Natural killer cell (primary cell): ENCODE measurements around the gene UBE2F. TPM values are rescaled to one million over a fixed set of nuclear protein-coding genes. Genes with fewer than 3 reads are reported as not detected.
"Not testable (repeated sequence)": the region's sequence is repeated elsewhere in the genome, so short reads cannot be mapped to it uniquely, and the experiment has no call there.

ENCODE experiments used
- ATAC-seq, 3 donors: fragments of 150-1000 bp in 2 of 3; fragments of 200-7000 bp in 1 of 3; cut with Tn5 transposase; 1 replicate in 1 of 3; 2 replicates in 2 of 3; pipeline ENCODE4 v1.10.0; 2021; ENCODE audit warnings: mild to moderate bottlenecking in 2 of 3, moderate library complexity in 2 of 3
- DNase-seq, 2 donors: peaks; one replicate each; pipeline versions ENCODE4 v3.0.0 to v3.0.0-alpha.2; 2013 to 2021; ENCODE audit warnings: mixed read lengths in 1 of 2
- H3K27ac ChIP-seq: one replicate; pipeline ENCODE4 v1.5.1; 2013; ENCODE audit warnings: mild to moderate bottlenecking, low read length
- H3K27me3 ChIP-seq: one replicate; pipeline ENCODE4 v1.6.1; 2013; ENCODE audit warnings: low read length; ENCODE audit not compliant: control insufficient read depth, insufficient read depth
- H3K36me3 ChIP-seq: one replicate; pipeline ENCODE4 v1.6.1; 2013; ENCODE audit warnings: low read length; ENCODE audit not compliant: control insufficient read depth, insufficient read depth
- H3K4me1 ChIP-seq: one replicate; pipeline ENCODE4 v1.6.1; 2013; ENCODE audit warnings: low read length; ENCODE audit not compliant: control insufficient read depth, insufficient read depth
- H3K4me3 ChIP-seq: one replicate; pipeline ENCODE4 v1.5.1; 2013; ENCODE audit warnings: low read length
- H3K9me3 ChIP-seq: one replicate; pipeline ENCODE4 v1.6.1; 2013; ENCODE audit warnings: low read length; ENCODE audit not compliant: control insufficient read depth, insufficient read depth
- H3K27ac Mint-ChIP-seq, 2 donors: one replicate each; pipeline ENCODE4 v1.8.0; 2022; ENCODE audit warnings: mild to moderate bottlenecking in 2 of 2, mixed read lengths in 2 of 2, moderate library complexity in 1 of 2
- H3K27me3 Mint-ChIP-seq, 2 donors: one replicate each; pipeline ENCODE4 v1.8.0; 2022; ENCODE audit warnings: low read depth in 2 of 2, mixed read lengths in 2 of 2
- H3K36me3 Mint-ChIP-seq: one replicate; pipeline ENCODE4 v1.8.0; 2022; ENCODE audit warnings: mixed read lengths
- H3K4me1 Mint-ChIP-seq, 2 donors: one replicate each; pipeline ENCODE4 v1.8.0; 2022; ENCODE audit warnings: mixed read lengths in 2 of 2
- H3K4me3 Mint-ChIP-seq: one replicate; pipeline ENCODE4 v1.8.0; 2022; ENCODE audit warnings: mild to moderate bottlenecking, moderate library complexity, mixed read lengths
- H3K9me3 Mint-ChIP-seq, 2 donors: one replicate each; pipeline ENCODE4 v1.8.0; 2022; ENCODE audit warnings: mixed read lengths in 2 of 2
- WGBS: methylation state at CpG from one replicate; pipeline ENCODE4 v1.1.7; 2013; ENCODE audit warnings: missing lambda C conversion rate; ENCODE audit not compliant: insufficient coverage; 5-methylcytosine and 5-hydroxymethylcytosine counted together
- intact Hi-C: fragments of 100-400 bp; cut with micrococcal nuclease; formaldehyde crosslinking; loops from one replicate; pipeline ENCODE4 v1.14.2; 2022
- total RNA-seq, 4 donors: library from RNA; stranded (reverse); fragments of 120-200 nt in 1 of 4; gene quantifications; one replicate each; pipeline versions ENCODE4 v1.2.3 to v1.2.4, GENCODE V29; 2013 to 2022
- TF ChIP-seq, protein P1 (sequence below): fragments of 200-600 bp; IDR thresholded peaks from one replicate; pipeline ENCODE4 v1.8.0; 2022; ENCODE audit warnings: antibody characterized with exemption

The UBE2F gene
- total RNA-seq, 3 donors from 2014 or later (not counting 1 experiment from before 2014, with no cell fraction given), result 82.4 to 135 (median 96.1) TPM

GRCh38 chr2:237944302-237944701, 22.5 kb upstream of the UBE2F start:
- TF ChIP-seq, protein P1, sequence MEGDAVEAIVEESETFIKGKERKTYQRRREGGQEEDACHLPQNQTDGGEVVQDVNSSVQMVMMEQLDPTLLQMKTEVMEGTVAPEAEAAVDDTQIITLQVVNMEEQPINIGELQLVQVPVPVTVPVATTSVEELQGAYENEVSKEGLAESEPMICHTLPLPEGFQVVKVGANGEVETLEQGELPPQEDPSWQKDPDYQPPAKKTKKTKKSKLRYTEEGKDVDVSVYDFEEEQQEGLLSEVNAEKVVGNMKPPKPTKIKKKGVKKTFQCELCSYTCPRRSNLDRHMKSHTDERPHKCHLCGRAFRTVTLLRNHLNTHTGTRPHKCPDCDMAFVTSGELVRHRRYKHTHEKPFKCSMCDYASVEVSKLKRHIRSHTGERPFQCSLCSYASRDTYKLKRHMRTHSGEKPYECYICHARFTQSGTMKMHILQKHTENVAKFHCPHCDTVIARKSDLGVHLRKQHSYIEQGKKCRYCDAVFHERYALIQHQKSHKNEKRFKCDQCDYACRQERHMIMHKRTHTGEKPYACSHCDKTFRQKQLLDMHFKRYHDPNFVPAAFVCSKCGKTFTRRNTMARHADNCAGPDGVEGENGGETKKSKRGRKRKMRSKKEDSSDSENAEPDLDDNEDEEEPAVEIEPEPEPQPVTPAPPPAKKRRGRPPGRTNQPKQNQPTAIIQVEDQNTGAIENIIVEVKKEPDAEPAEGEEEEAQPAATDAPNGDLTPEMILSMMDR, result no peak
- no peaks in the 10 kb centered on the region for H3K36me3 ChIP-seq
- H3K4me1 ChIP-seq, result peaks cover 67% of the 10 kb centered on the region
- no peak for ATAC-seq
- Mint-ChIP-seq H3K27me3 (no peaks in the 10 kb centered on the region), H3K4me1 (peaks cover 81 to 83% of the 10 kb centered on the region in 2 donors), H3K36me3 (no peaks in the 10 kb centered on the region), H3K9me3 (peaks cover 2 to 10% of the 10 kb centered on the region in 2 donors), H3K4me3 (peak overlapping the region; percentile 25), H3K27ac (peak overlapping the region; percentile 92 to 93)
- no peak for DNase-seq
- intact Hi-C loops, result no loop called here
- H3K9me3 ChIP-seq, result peaks cover 15% of the 10 kb centered on the region
- 73% methylated on average over 4 of the region's 4 CpGs for WGBS
- H3K27ac ChIP-seq, result peak overlapping the region; percentile 12
- no peaks in the 10 kb centered on the region for H3K27me3 ChIP-seq
- H3K4me3 ChIP-seq, result no peak overlapping the region

DNA sequence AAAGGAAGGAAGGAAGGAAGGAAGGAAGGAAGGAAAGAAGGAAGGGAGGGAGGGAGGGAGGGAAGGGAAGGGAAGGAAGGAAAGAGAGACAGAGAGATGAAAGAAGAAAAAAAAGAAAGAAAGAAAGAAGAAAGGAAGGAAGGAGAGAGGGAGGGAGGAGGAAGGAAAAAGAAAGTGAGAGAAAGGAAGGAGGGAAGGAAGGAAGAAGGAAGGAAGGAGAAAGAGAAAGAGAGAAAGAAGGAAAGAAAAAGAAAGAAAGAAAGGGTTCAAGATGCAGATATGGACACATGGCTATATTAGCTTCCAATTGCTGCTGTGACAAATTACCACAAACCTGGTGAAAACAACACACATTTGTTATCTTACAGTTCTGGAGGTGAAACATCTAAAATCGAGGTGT, 20.4 kb upstream of the UBE2F start:
- 47% methylated on average over 1 of the region's 1 CpG for whole genome bisulfite sequencing
- Mint-ChIP-seq H3K9me3 (peaks cover 2 to 10% of the 10 kb centered on the region in 2 donors), H3K27ac (peak overlapping the region; percentile 92 to 93), H3K4me3 (peak overlapping the region; percentile 76), H3K4me1 (peaks cover 62 to 63% of the 10 kb centered on the region in 2 donors), H3K36me3 (no peaks in the 10 kb centered on the region), H3K27me3 (peaks cover 0 to 2% of the 10 kb centered on the region in 2 donors)
- Histone ChIP-seq H3K36me3 (no peaks in the 10 kb centered on the region), H3K27ac (no peak overlapping the region), H3K4me1 (peaks cover 54% of the 10 kb centered on the region), H3K27me3 (no peaks in the 10 kb centered on the region), H3K9me3 (peaks cover 14% of the 10 kb centered on the region), H3K4me3 (no peak overlapping the region)
- TF ChIP-seq, protein P1, result no peak
- DNase-seq (no peak), ATAC-seq (no peak)
- intact Hi-C loops, result no loop called here

GRCh38 chr2:237951354-237951753, 15.5 kb upstream of the UBE2F start:
- H3K36me3 Mint-ChIP-seq, H3K4me3 ChIP-seq, H3K9me3 Mint-ChIP-seq, H3K27me3 ChIP-seq, DNase-seq, H3K36me3 ChIP-seq, H3K27me3 Mint-ChIP-seq, ATAC-seq, H3K9me3 ChIP-seq, H3K27ac ChIP-seq, intact Hi-C loops, H3K4me3 Mint-ChIP-seq, H3K27ac Mint-ChIP-seq: not testable (repeated sequence)
- H3K4me1 ChIP-seq, result peaks cover 16% of the 10 kb centered on the region
- 89% methylated on average over 4 of the region's 4 CpGs for WGBS
- H3K4me1 Mint-ChIP-seq, result peaks cover 15 to 18% of the 10 kb centered on the region in 2 donors

DNA sequence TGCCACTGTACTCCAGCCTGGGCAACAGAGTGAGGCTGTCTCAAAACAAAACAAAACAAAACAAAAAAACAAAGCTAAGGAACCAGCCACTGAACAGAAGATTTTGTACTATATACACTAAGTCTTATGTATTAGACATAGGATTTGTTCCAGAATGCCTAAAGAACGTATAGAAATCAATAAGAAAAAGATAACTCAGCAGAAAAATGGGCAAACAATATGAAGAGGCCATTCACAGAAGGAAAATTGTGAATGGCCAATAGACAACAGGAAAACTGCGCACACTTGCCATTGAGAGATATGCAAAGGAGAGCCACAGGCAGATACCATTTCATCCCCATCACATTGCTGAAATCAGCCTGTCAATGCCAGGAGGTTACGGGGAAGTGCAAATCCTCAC, 14.9 kb upstream of the UBE2F start:
- TF ChIP-seq, protein P1, result no peak
- Histone ChIP-seq H3K9me3 (no peaks in the 10 kb centered on the region), H3K27me3 (peaks cover 3% of the 10 kb centered on the region), H3K36me3 (no peaks in the 10 kb centered on the region), H3K4me1 (peaks cover 17% of the 10 kb centered on the region), H3K27ac (no peak overlapping the region), H3K4me3 (no peak overlapping the region)
- DNase-seq (no peak), ATAC-seq (no peak)
- Mint-ChIP-seq H3K4me3 (no peak overlapping the region), H3K27me3 (peaks cover 0 to 11% of the 10 kb centered on the region in 2 donors), H3K27ac (no peak overlapping the region), H3K4me1 (peaks cover 10 to 14% of the 10 kb centered on the region in 2 donors), H3K36me3 (no peaks in the 10 kb centered on the region), H3K9me3 (peaks cover 0 to 4% of the 10 kb centered on the region in 2 donors)
- WGBS, result 96% methylated on average over 2 of the region's 3 CpGs
- intact Hi-C loops, result no loop called here
